Adrenal gland (tissue), 5 donors: Measurements from ENCODE around the gene CLDN8.

Source experiments
- CTCF ChIP-seq, 6 experiments: fragments of 450-650 bp in 4 of 6; fragments of 200-600 bp in 2 of 6; sonication (generic) in 1 of 6; IDR thresholded peaks; 1 replicate in 5 of 6; 2 replicates in 1 of 6; pipeline versions ENCODE4 v1.5.1 to v1.8.0; 2016 to 2021; ENCODE audit warnings: antibody characterized with exemption in 6 of 6, mild to moderate bottlenecking in 2 of 6, moderate library complexity in 1 of 6
- POLR2A ChIP-seq, 2 donors: fragments of 450-650 bp; IDR thresholded peaks; one replicate each; pipeline ENCODE4 v1.6.1; 2017; ENCODE audit warnings: antibody characterized with exemption in 2 of 2, mild to moderate bottlenecking in 2 of 2, moderate library complexity in 1 of 2
- donor health status: DM: no; HTN: no; CAD: no.

- TF ChIP-seq CTCF (IDR thresholded peaks at IDR 0.05), result no peak
- no peak for TF ChIP-seq POLR2A (IDR thresholded peaks at IDR 0.05)
Observed at GRCh38 chr21:30190554-30190953, 25.3 kb downstream of the CLDN8 start.
